HG03280 (cell line): ENCODE results near the gene HES6.

ENCODE experiments used
- ATAC-seq: cut with Tn5 transposase; IDR thresholded peaks from one replicate; pipeline ENCODE4 v1.9.1; 2021; ENCODE audit warnings: mild to moderate bottlenecking, moderate library complexity; ENCODE audit not compliant: unreplicated experiment

The HES6 gene

DNA sequence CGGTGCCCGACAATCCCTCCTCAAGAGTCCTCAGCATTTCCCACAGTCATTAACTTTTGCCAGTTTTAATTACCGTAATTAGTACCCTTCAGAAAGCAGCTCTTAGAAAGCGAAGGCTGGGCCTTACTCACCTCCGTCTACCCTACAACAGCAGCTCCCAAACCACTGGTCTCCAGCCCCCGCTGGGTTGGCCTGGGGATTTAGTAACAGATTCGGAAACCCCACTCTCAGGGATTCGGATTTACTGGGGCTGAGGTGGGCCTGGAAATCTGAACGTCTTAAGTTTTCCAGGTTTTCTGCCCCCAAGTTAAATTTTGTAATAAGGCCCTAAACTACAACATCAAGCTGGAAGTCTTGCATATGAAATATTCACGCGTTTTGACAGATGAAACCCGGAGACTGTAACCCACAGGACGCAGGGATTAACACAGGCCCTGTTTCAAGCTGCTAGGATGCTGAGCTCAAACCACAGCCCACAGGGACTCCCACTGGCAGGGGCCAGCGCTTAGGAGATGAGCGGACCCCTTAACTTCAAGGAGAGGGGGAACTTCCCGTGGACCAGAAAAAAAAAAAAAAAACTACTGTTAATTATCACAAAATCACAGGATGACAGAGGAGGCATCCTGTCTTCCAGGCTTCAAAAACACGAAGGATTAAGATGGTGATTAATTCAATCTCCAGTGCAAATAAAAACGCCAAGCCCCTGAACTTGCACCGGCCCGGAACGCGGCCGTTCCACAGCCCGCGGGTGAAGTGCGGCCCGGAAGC, 37.3 kb downstream of the HES6 start:
- no peak for ATAC-seq

DNA sequence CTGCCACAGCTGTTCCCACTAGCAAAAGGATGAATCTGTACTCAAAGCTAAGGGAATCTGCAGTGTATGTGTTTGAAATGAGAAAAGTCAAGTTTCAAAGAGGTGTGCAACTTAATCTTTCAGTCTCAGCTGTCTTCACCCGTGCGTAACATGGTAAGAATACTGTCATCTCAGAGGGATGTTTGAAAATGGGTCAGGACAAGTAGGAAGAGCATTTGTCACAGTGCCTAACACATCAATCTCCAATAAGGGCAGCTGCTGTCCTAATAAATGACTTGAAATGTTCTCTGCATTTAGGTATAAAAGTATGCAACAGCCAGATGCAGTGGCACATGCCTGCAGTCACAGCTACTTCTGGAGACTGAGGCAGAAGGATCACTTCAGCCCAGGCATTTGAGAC, 49.4 kb downstream of the HES6 start:
- no peak for ATAC-seq
